Neural progenitor cell (in vitro differentiated cells): Measurements from ENCODE around the gene AGRP. TPM values are rescaled to one million over a fixed set of nuclear protein-coding genes. Genes with fewer than 3 reads are reported as not detected.

Experiments
- DNase-seq: peaks from one replicate; pipeline ENCODE4 v3.0.0-alpha.2; 2016; ENCODE audit warnings: low spot score
- H2AFZ ChIP-seq: fragments of 200-600 bp; sonication (generic); replicated peaks from 2 replicates; pipeline ENCODE4 v1.6.1; 2016; ENCODE audit warnings: antibody characterized with exemption
- H3F3A ChIP-seq: fragments of 200-600 bp; sonication (generic); 2 replicates; pipeline ENCODE4 v1.6.1; 2016; ENCODE audit warnings: antibody characterized with exemption, low read depth
- H3K27ac ChIP-seq: fragments of 200-600 bp; sonication (generic); 2 replicates; pipeline ENCODE4 v1.5.1; 2016; ENCODE audit warnings: mild to moderate bottlenecking
- H3K27me3 ChIP-seq: fragments of 200-600 bp; sonication (generic); 2 replicates; pipeline ENCODE4 v1.6.1; 2016; ENCODE audit warnings: mild to moderate bottlenecking, moderate library complexity
- H3K36me3 ChIP-seq: fragments of 200-600 bp; sonication (generic); 2 replicates; pipeline ENCODE4 v1.5.1; 2016
- H3K4me1 ChIP-seq: fragments of 200-600 bp; sonication (generic); 2 replicates; pipeline ENCODE4 v1.6.1; 2016; ENCODE audit warnings: mixed run types
- H3K4me2 ChIP-seq: fragments of 200-600 bp; sonication (generic); 2 replicates; pipeline ENCODE4 v1.6.1; 2016
- H3K4me3 ChIP-seq: fragments of 200-600 bp; sonication (generic); 2 replicates; pipeline ENCODE4 v1.5.1; 2016
- H3K79me2 ChIP-seq: fragments of 200-600 bp; sonication (generic); 2 replicates; pipeline ENCODE4 v1.6.1; 2016; ENCODE audit warnings: low read depth
- H3K9ac ChIP-seq: fragments of 200-600 bp; sonication (generic); 2 replicates; pipeline ENCODE4 v1.6.1; 2016
- H3K9me3 ChIP-seq: fragments of 200-600 bp; sonication (generic); 2 replicates; pipeline ENCODE4 v1.5.1; 2016; ENCODE audit warnings: low read depth
- H4K20me1 ChIP-seq: fragments of 200-600 bp; sonication (generic); 2 replicates; pipeline ENCODE4 v1.6.1; 2016; ENCODE audit warnings: low read depth
- H3K27ac Mint-ChIP-seq: 3 replicates; pipeline ENCODE4 v1.8.0; 2021; ENCODE audit warnings: mixed read lengths
- H3K27me3 Mint-ChIP-seq: 2 replicates; pipeline ENCODE4 v1.8.0; 2022; ENCODE audit warnings: low read depth, mild to moderate bottlenecking, inconsistent platforms, moderate library complexity, mixed read lengths; ENCODE audit not compliant: insufficient read depth
- H3K36me3 Mint-ChIP-seq: 3 replicates; pipeline ENCODE4 v1.8.0; 2021; ENCODE audit warnings: mixed read lengths
- H3K4me1 Mint-ChIP-seq: 3 replicates; pipeline ENCODE4 v1.8.0; 2021; ENCODE audit warnings: mixed read lengths
- H3K4me3 Mint-ChIP-seq: 3 replicates; pipeline ENCODE4 v1.8.0; 2021; ENCODE audit warnings: mild to moderate bottlenecking, moderate library complexity, mixed read lengths
- H3K9me3 Mint-ChIP-seq: 3 replicates; pipeline ENCODE4 v1.8.0; 2020; ENCODE audit warnings: mixed read lengths
- EZH2 ChIP-seq: fragments of 200-600 bp; sonication (generic); IDR thresholded peaks from 2 replicates; pipeline ENCODE4 v1.6.1; 2017; ENCODE audit warnings: antibody characterized with exemption, mild to moderate bottlenecking, moderate library complexity
- EZH2phosphoT487 ChIP-seq: fragments of 200-600 bp; sonication (generic); IDR thresholded peaks from 2 replicates; pipeline ENCODE4 v1.6.1; 2017; ENCODE audit warnings: antibody characterized with exemption
- total RNA-seq: library from RNA; depleted of rRNA; stranded (reverse); fragments of >200 nt; gene quantifications from 2 replicates; pipeline ENCODE4 v1.2.3, GENCODE V29; 2015; ENCODE audit warnings: low replicate concordance
- TF ChIP-seq, protein P1 (sequence below): fragments of 200-600 bp; sonication (generic); IDR thresholded peaks from 2 replicates; pipeline ENCODE4 v1.5.1; 2017; ENCODE audit warnings: antibody characterized with exemption, mild to moderate bottlenecking

Gene AGRP
- total RNA-seq, 1 donor from 2014 or later = not detected

DNA sequence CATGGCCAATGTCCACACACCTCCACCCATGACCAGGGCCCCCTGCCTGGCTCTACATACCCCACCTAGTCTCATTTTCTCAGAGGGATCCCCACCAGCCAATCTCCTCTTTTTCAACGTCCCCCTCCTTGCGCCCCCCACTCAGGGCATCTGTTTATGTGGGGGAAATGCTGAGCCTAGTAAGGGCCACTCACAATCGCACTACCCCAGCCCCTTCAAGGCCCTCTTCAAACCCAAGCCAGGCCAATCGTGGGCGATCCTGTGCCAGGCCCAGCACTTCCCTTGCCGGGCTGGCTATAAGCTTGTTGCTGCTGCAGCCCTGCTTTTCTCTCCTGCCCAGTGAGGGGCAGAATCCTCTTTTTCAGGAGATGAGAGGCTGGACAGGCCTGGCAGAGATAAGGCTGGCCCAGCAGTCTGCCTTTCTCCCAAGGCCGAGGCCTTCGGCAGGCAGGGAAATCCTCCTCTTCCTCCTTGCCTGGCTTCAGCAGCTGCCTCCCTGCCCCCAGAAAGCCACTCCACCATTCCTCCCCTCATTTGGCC lies 36.3 kb downstream of the AGRP start:
- no peaks in the 10 kb centered on the region for H3K9me3 ChIP-seq
- peaks cover 2% of the 10 kb centered on the region for H3K4me1 ChIP-seq
- no peaks in the 10 kb centered on the region for H3K9me3 Mint-ChIP-seq
- H3K36me3 ChIP-seq = no peaks in the 10 kb centered on the region
- no peaks in the 10 kb centered on the region for H3K79me2 ChIP-seq
- no peaks in the 10 kb centered on the region for H3F3A ChIP-seq
- no peak overlapping the region for H3K4me3 ChIP-seq
- TF ChIP-seq, protein P1, sequence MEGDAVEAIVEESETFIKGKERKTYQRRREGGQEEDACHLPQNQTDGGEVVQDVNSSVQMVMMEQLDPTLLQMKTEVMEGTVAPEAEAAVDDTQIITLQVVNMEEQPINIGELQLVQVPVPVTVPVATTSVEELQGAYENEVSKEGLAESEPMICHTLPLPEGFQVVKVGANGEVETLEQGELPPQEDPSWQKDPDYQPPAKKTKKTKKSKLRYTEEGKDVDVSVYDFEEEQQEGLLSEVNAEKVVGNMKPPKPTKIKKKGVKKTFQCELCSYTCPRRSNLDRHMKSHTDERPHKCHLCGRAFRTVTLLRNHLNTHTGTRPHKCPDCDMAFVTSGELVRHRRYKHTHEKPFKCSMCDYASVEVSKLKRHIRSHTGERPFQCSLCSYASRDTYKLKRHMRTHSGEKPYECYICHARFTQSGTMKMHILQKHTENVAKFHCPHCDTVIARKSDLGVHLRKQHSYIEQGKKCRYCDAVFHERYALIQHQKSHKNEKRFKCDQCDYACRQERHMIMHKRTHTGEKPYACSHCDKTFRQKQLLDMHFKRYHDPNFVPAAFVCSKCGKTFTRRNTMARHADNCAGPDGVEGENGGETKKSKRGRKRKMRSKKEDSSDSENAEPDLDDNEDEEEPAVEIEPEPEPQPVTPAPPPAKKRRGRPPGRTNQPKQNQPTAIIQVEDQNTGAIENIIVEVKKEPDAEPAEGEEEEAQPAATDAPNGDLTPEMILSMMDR = no peak
- no peaks in the 10 kb centered on the region for H3K27me3 ChIP-seq
- peaks cover 8% of the 10 kb centered on the region for H4K20me1 ChIP-seq
- H3K27ac ChIP-seq = no peak overlapping the region
- no peak overlapping the region for H3K4me3 Mint-ChIP-seq
- DNase-seq = no peak
- no peak overlapping the region for H2AFZ ChIP-seq
- H3K27ac Mint-ChIP-seq = peak overlapping the region; percentile 57
- H3K27me3 Mint-ChIP-seq = no peaks in the 10 kb centered on the region
- peaks cover 11% of the 10 kb centered on the region for H3K4me1 Mint-ChIP-seq
- no peak overlapping the region for H3K9ac ChIP-seq
- peaks cover 10% of the 10 kb centered on the region for H3K36me3 Mint-ChIP-seq
- H3K4me2 ChIP-seq = no peak overlapping the region

DNA sequence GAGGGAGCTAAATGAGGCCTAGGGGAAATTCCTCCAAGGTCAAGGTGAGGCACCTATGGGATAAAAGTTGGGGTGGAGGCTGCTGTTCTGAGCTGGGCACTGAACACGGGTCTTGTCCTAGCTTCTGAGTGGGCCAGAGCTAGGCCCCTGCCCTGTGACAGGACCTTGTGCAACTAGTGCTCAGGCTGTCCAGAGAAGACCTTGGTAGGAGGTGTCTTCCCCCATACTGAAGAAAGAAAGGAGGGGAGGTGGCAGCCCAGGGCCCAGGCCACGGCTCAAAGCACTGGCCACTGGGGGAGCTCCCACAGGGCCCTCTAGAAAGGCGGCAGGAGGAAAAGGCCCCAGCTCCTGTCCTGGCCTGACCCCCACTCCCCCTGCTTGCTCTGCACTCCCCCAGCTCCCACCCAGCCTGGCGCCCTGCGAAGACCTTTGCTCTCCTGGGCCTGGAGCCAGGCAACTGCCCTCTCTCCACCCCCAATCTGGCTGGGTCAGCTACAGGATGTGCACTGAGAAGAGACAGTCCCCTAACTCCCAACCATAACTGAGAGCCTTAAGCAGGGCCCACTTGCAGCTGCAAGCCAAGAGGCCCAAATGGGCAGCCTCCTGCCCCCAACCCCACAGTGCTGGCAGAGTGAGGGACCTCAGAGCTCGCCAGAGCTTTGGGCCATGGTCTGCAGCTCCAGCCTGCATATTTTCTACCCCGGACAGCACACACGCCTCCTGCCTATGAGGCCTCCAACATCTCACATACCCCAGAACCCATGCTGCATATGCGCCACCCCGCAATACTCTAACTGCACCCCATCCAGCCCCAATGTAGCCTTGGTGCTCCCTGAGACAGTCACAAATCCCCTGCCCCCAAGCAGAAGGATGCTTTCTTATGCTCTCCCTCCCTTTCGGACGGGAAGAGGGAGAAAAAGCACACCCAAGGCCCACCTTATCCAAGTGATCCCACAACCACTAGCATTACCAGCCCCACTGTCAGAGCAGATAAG lies 37.1 kb downstream of the AGRP start:
- DNase-seq = no peak
- TF ChIP-seq, protein P1 = no peak
- TF ChIP-seq EZH2phosphoT487 (no peak), EZH2 (no peak)
- Histone ChIP-seq H3K9me3 (no peaks in the 10 kb centered on the region), H3K27ac (no peak overlapping the region), H4K20me1 (peaks cover 14% of the 10 kb centered on the region), H3K4me1 (peaks cover 7% of the 10 kb centered on the region), H3K9ac (no peak overlapping the region), H3F3A (no peaks in the 10 kb centered on the region), H3K27me3 (no peaks in the 10 kb centered on the region), H3K4me2 (no peak overlapping the region), H3K4me3 (no peak overlapping the region), H3K36me3 (no peaks in the 10 kb centered on the region), H3K79me2 (no peaks in the 10 kb centered on the region), H2AFZ (no peak overlapping the region)
- peak overlapping the region; percentile 62 for H3K27ac Mint-ChIP-seq
- H3K4me3 Mint-ChIP-seq = no peak overlapping the region
- H3K27me3 Mint-ChIP-seq = no peaks in the 10 kb centered on the region
- H3K9me3 Mint-ChIP-seq = no peaks in the 10 kb centered on the region
- peaks cover 9% of the 10 kb centered on the region for H3K36me3 Mint-ChIP-seq
- H3K4me1 Mint-ChIP-seq = peaks cover 15% of the 10 kb centered on the region

DNA sequence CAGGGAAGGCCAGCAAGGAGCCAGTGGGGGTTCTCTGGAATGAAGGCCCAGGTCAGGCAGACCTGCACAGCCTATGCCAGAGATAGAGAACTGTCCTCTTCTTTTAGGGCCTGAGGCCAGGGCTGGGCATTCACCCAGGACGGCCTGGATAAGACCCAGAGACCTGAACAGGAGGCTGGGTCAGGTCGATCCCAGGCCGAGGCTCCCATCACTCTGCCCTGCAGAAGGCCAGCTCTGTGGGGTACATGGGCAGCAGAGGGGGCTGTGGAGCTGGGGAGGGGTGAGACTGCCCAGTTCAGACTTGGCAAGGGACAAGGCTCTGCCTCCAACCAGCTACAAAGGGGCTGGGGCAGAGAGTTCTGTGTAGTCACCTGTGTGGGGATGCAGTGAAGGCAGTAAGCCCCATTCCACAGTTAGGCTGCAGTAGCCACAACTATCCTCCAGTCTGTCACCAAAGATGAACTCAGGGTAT lies 37.9 kb downstream of the AGRP start:
- H4K20me1 ChIP-seq = peaks cover 14% of the 10 kb centered on the region
- no peak for DNase-seq
- Mint-ChIP-seq H3K27me3 (no peaks in the 10 kb centered on the region), H3K4me1 (peaks cover 11% of the 10 kb centered on the region), H3K9me3 (no peaks in the 10 kb centered on the region), H3K4me3 (no peak overlapping the region), H3K27ac (no peak overlapping the region), H3K36me3 (peaks cover 4% of the 10 kb centered on the region)
- peaks cover 7% of the 10 kb centered on the region for H3K4me1 ChIP-seq
- H3K79me2 ChIP-seq = no peaks in the 10 kb centered on the region
- H2AFZ ChIP-seq = no peak overlapping the region
- H3K27ac ChIP-seq = no peak overlapping the region
- no peak overlapping the region for H3K9ac ChIP-seq
- no peak overlapping the region for H3K4me2 ChIP-seq
- no peaks in the 10 kb centered on the region for H3K27me3 ChIP-seq
- no peaks in the 10 kb centered on the region for H3F3A ChIP-seq
- H3K36me3 ChIP-seq = no peaks in the 10 kb centered on the region
- H3K9me3 ChIP-seq = no peaks in the 10 kb centered on the region
- TF ChIP-seq, protein P1 = no peak
- TF ChIP-seq EZH2phosphoT487 (no peak), EZH2 (no peak)
- no peak overlapping the region for H3K4me3 ChIP-seq
